Astrocyte (in vitro differentiated cells and primary cell): ENCODE data around the gene DRC1. TPM values are rescaled to one million over a fixed set of nuclear protein-coding genes. Genes with fewer than 3 reads are reported as not detected.
"Not testable (repeated sequence)": the region's sequence is repeated elsewhere in the genome, so short reads cannot be mapped to it uniquely, and the experiment has no call there.

Experiments used
- DNase-seq: peaks from one replicate; pipeline ENCODE4 v3.0.0-alpha.2; 2010; ENCODE audit warnings: low read depth
- FAIRE-seq: peaks from 2 replicates; lab custom pipeline; 2011; peaks lifted over from hg19 to GRCh38; lab: Jason Lieb, UNC
- H2AFZ ChIP-seq: 2 replicates; pipeline ENCODE4 v1.6.0; 2012; ENCODE audit warnings: low read depth, low read length, inconsistent platforms
- H3K27ac ChIP-seq: 2 replicates; pipeline ENCODE4 v1.5.1; 2011; ENCODE audit warnings: low read depth, low read length, inconsistent platforms
- H3K27me3 ChIP-seq: 2 replicates; pipeline ENCODE4 v1.6.0; 2011; ENCODE audit warnings: low read length, inconsistent platforms; ENCODE audit not compliant: insufficient read depth
- H3K36me3 ChIP-seq: 2 replicates; pipeline ENCODE4 v1.5.1; 2011; ENCODE audit warnings: low read length, inconsistent platforms; ENCODE audit not compliant: insufficient read depth
- H3K4me1 ChIP-seq: 2 replicates; pipeline ENCODE4 v1.5.1; 2011; ENCODE audit warnings: low read length, inconsistent platforms; ENCODE audit not compliant: insufficient read depth
- H3K4me2 ChIP-seq: 2 replicates; pipeline ENCODE4 v1.6.0; 2012; ENCODE audit warnings: low read length, inconsistent platforms
- H3K4me3 ChIP-seq: 2 replicates; pipeline ENCODE4 v1.5.1; 2011; ENCODE audit warnings: low read depth, mild to moderate bottlenecking, low read length, inconsistent platforms; ENCODE audit not compliant: insufficient read depth
- H3K79me2 ChIP-seq: 2 replicates; pipeline ENCODE4 v1.6.0; 2012; ENCODE audit warnings: mild to moderate bottlenecking, low read length, inconsistent platforms; ENCODE audit not compliant: insufficient read depth
- H3K9ac ChIP-seq: 2 replicates; pipeline ENCODE4 v1.6.0; 2012; ENCODE audit warnings: mild to moderate bottlenecking, low read length, inconsistent platforms
- H3K9me3 ChIP-seq: 2 replicates; pipeline ENCODE4 v1.5.1; 2012; ENCODE audit warnings: low read depth, mild to moderate bottlenecking, low read length, inconsistent platforms; ENCODE audit not compliant: insufficient read depth
- H4K20me1 ChIP-seq: 2 replicates; pipeline ENCODE4 v1.6.0; 2012; ENCODE audit warnings: low read length, inconsistent platforms; ENCODE audit not compliant: insufficient read depth
- H3K27ac Mint-ChIP-seq: one replicate; pipeline ENCODE4 v1.8.0; 2021; ENCODE audit warnings: mild to moderate bottlenecking, mixed read lengths; ENCODE audit not compliant: unreplicated experiment
- H3K27me3 Mint-ChIP-seq: one replicate; pipeline ENCODE4 v1.8.0; 2021; ENCODE audit warnings: low read depth, mixed read lengths; ENCODE audit not compliant: unreplicated experiment
- H3K36me3 Mint-ChIP-seq: one replicate; pipeline ENCODE4 v1.8.0; 2021; ENCODE audit warnings: low read depth, mixed read lengths; ENCODE audit not compliant: unreplicated experiment
- H3K4me1 Mint-ChIP-seq: one replicate; pipeline ENCODE4 v1.8.0; 2021; ENCODE audit warnings: low read depth, mixed read lengths; ENCODE audit not compliant: unreplicated experiment
- H3K4me3 Mint-ChIP-seq: one replicate; pipeline ENCODE4 v1.8.0; 2021; ENCODE audit warnings: mild to moderate bottlenecking, moderate library complexity, mixed read lengths; ENCODE audit not compliant: unreplicated experiment
- H3K9me3 Mint-ChIP-seq: one replicate; pipeline ENCODE4 v1.8.0; 2021; ENCODE audit warnings: mild to moderate bottlenecking, mixed read lengths; ENCODE audit not compliant: unreplicated experiment
- EZH2 ChIP-seq: IDR thresholded peaks from 2 replicates; pipeline ENCODE4 v1.6.1; 2012; ENCODE audit warnings: mild to moderate bottlenecking, low read length, inconsistent platforms; ENCODE audit not compliant: insufficient read depth
- total RNA-seq: library from RNA; stranded (reverse); gene quantifications from 2 replicates; pipeline ENCODE4 v1.2.1, GENCODE V29; 2021
- TF ChIP-seq, protein P1 (sequence below): IDR thresholded peaks from 2 replicates; pipeline ENCODE4 v1.5.1; 2011; ENCODE audit warnings: low read depth, mild to moderate bottlenecking, inconsistent platforms, low read length, moderate library complexity; ENCODE audit not compliant: insufficient read depth

DRC1 gene
- total RNA-seq, 1 donor from 2014 or later, result 0.27 TPM

DNA sequence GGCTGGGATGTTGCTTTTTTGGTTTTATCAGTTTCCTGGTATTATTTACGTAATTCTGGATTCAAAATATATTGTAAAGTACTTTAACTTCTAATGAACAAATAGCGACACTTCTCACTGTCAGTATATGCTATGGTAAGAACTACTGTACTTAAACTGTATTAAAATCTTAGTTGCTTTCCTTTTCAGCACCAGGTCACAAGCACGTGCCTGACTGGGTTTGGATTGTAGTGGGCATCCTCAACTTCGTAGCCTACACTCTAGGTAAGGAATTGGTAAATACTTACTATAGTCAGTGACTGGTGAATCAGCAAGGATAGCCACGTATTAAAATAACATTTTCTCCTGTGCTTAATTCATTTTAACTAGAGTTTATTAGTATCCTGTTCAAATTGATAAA, 34.8 kb upstream of the DRC1 start:
- Histone ChIP-seq H4K20me1 (peaks cover 34% of the 10 kb centered on the region), H2AFZ (no peak overlapping the region), H3K36me3 (peaks cover 2% of the 10 kb centered on the region)

DNA sequence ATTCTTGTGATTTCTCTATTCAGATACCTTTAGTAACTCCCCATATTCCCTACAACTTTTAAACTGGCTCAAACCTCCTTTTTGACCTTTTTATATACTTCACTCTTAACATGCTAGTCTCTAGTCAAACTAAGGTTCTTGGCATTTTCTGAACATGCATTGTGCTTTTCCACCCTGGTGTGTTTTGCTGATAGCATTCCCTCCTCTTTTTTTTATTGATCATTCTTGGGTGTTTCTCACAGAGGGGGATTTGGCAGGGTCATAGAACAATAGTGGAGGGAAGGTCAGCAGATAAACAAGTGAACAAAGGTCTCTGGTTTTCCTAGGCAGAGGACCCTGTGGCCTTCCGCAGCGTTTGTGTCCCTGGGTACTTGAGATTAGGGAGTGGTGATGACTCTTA, 32.1 kb upstream of the DRC1 start:
- peaks cover 14% of the 10 kb centered on the region for H4K20me1 ChIP-seq
- H3K4me2 ChIP-seq, H3K36me3 ChIP-seq, H3K79me2 ChIP-seq, H3K4me1 ChIP-seq, H3K27ac ChIP-seq, H3K27ac Mint-ChIP-seq, H3K4me3 Mint-ChIP-seq, H3K27me3 Mint-ChIP-seq, H2AFZ ChIP-seq, DNase-seq, H3K4me1 Mint-ChIP-seq, FAIRE-seq, H3K4me3 ChIP-seq, H3K9ac ChIP-seq, H3K27me3 ChIP-seq, H3K9me3 Mint-ChIP-seq, H3K9me3 ChIP-seq: not testable (repeated sequence)
- H3K36me3 Mint-ChIP-seq, result peaks cover 18% of the 10 kb centered on the region

More for the DNA sequence above, 34.8 kb upstream of the DRC1 start:
- no peaks in the 10 kb centered on the region for H3K27me3 ChIP-seq
- Mint-ChIP-seq H3K27me3 (no peaks in the 10 kb centered on the region), H3K4me3 (no peak overlapping the region), H3K4me1 (no peaks in the 10 kb centered on the region), H3K36me3 (peaks cover 8% of the 10 kb centered on the region), H3K27ac (no peak overlapping the region), H3K9me3 (no peaks in the 10 kb centered on the region)
- H3K4me2 ChIP-seq, result no peak overlapping the region
- TF ChIP-seq, protein P1, sequence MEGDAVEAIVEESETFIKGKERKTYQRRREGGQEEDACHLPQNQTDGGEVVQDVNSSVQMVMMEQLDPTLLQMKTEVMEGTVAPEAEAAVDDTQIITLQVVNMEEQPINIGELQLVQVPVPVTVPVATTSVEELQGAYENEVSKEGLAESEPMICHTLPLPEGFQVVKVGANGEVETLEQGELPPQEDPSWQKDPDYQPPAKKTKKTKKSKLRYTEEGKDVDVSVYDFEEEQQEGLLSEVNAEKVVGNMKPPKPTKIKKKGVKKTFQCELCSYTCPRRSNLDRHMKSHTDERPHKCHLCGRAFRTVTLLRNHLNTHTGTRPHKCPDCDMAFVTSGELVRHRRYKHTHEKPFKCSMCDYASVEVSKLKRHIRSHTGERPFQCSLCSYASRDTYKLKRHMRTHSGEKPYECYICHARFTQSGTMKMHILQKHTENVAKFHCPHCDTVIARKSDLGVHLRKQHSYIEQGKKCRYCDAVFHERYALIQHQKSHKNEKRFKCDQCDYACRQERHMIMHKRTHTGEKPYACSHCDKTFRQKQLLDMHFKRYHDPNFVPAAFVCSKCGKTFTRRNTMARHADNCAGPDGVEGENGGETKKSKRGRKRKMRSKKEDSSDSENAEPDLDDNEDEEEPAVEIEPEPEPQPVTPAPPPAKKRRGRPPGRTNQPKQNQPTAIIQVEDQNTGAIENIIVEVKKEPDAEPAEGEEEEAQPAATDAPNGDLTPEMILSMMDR, result no peak
- TF ChIP-seq EZH2, result no peak
- no peaks in the 10 kb centered on the region for H3K9me3 ChIP-seq
- H3K4me3 ChIP-seq, result no peak overlapping the region
- no peak overlapping the region for H3K27ac ChIP-seq
- H3K79me2 ChIP-seq, result peaks cover 29% of the 10 kb centered on the region
- no peak for FAIRE-seq
- no peak overlapping the region for H3K9ac ChIP-seq
- DNase-seq, result no peak
- no peaks in the 10 kb centered on the region for H3K4me1 ChIP-seq

DNA sequence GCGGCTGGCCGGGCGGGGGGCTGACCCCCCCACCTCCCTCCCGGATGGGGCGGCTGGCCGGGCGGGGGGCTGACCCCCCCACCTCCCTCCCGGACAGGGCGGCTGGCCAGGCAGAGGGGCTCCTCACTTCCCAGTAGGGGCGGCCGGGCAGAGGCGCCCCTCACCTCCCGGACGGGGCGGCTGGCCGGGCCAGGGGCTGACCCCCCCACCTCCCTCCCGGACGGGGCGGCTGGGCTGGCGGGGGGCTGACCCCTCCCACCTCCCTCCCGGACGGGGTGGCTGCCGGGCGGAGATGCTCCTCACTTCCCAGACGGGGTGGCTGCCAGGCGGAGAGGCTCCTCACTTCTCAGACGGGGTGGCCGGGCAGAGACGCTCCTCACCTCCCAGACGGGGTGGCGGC, 30.8 kb upstream of the DRC1 start:
- not testable (repeated sequence) for H3K27me3 Mint-ChIP-seq, H3K79me2 ChIP-seq, H3K9me3 ChIP-seq, FAIRE-seq, H3K27ac ChIP-seq, H3K27ac Mint-ChIP-seq, H3K4me2 ChIP-seq, H2AFZ ChIP-seq, H3K9ac ChIP-seq, H3K9me3 Mint-ChIP-seq, H3K4me3 Mint-ChIP-seq, H3K4me1 Mint-ChIP-seq, H3K27me3 ChIP-seq, H3K4me1 ChIP-seq, DNase-seq, H3K4me3 ChIP-seq
- peaks cover 18% of the 10 kb centered on the region for H3K36me3 Mint-ChIP-seq
- Histone ChIP-seq H4K20me1 (peaks cover 12% of the 10 kb centered on the region), H3K36me3 (peaks cover 15% of the 10 kb centered on the region)

DNA sequence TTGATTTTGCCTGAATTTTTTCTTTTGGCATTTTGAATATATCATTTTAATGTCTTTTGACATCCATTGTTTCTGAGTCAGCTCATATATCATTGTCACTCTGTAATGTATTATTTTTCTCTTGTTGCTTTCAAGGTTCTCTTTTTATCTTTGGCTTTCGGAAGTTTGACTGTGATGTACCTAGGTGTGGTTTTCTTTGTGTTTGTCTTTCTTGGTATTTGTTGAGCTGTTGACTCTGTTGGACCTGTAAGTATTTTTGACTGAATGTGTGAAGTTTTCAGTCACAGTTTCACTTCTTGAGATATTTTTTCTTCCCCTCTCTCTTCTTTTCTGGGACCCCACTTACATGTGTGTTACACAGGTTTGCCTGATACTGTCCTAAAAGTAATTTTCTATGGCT, 24.9 kb upstream of the DRC1 start:
- Histone ChIP-seq H3K36me3 (peaks cover 26% of the 10 kb centered on the region), H2AFZ (no peak overlapping the region), H3K4me3 (no peak overlapping the region), H3K27ac (no peak overlapping the region), H3K4me1 (no peaks in the 10 kb centered on the region), H3K4me2 (no peak overlapping the region), H3K9ac (no peak overlapping the region), H3K9me3 (no peaks in the 10 kb centered on the region), H4K20me1 (peaks cover 17% of the 10 kb centered on the region), H3K27me3 (no peaks in the 10 kb centered on the region), H3K79me2 (no peaks in the 10 kb centered on the region)
- DNase-seq (no peak), FAIRE-seq (no peak)
- peaks cover 4% of the 10 kb centered on the region for H3K4me1 Mint-ChIP-seq
- H3K36me3 Mint-ChIP-seq, result peaks cover 14% of the 10 kb centered on the region
- H3K27me3 Mint-ChIP-seq, result no peaks in the 10 kb centered on the region
- TF ChIP-seq, protein P1, result no peak
- no peak for TF ChIP-seq EZH2
- H3K9me3 Mint-ChIP-seq, result no peaks in the 10 kb centered on the region
- no peak overlapping the region for H3K27ac Mint-ChIP-seq
- H3K4me3 Mint-ChIP-seq, result no peak overlapping the region
